Stimulated activated CD8-positive, alpha-beta memory T cell treated with anti-CD3 and anti-CD28 coated beads, Interleukin-15, amount 100 ng/mL, for 4 hours (primary cell): Measurements from ENCODE around the gene ATP13A2.
A peak's percentile ranks its signal among the peaks of the same experiment; 100 is the strongest.

Experiments used
- DNase-seq, 2 donors: peaks; one replicate each; pipeline ENCODE4 v3.0.0-alpha.2; 2020; ENCODE audit warnings: low read depth in 2 of 2

Gene ATP13A2

GRCh38 chr1:17011439-17012307 lies at the start of gene ATP13A2:
Gene ATP13A2 (minus strand): TSS chr1:17011928. CDS start chr1:17011738, 190 bp downstream.
- DNase-seq, result peak; percentile 59 to 75

- DNase-seq, result no peak
Observed at GRCh38 chr1:17061486-17061885, 49.8 kb upstream of the ATP13A2 start.

- no peak for DNase-seq
Observed at GRCh38 chr1:17060306-17060749, 48.6 kb upstream of the ATP13A2 start.

GRCh38 chr1:17059391-17060305 lies 47.9 kb upstream of the ATP13A2 start:
- DNase-seq, result no peak

GRCh38 chr1:17056551-17056950 lies 44.8 kb upstream of the ATP13A2 start:
- no peak for DNase-seq

GRCh38 chr1:17055801-17056200 lies 44.1 kb upstream of the ATP13A2 start:
- DNase-seq, result no peak

GRCh38 chr1:17053685-17054410 lies 42.1 kb upstream of the ATP13A2 start, which contains the start of gene SDHB:
Gene SDHB (minus strand): TSS chr1:17054032. CDS start chr1:17054019, 13 bp downstream.
- peak; percentile 97 to 98 for DNase-seq

- no peak for DNase-seq
Observed at GRCh38 chr1:17053086-17053684, 41.5 kb upstream of the ATP13A2 start.

- DNase-seq, result no peak
Observed at GRCh38 chr1:17052641-17053040, 40.9 kb upstream of the ATP13A2 start.

GRCh38 chr1:17052038-17052437 lies 40.3 kb upstream of the ATP13A2 start:
- DNase-seq, result no peak

- no peak for DNase-seq
Observed at GRCh38 chr1:17047924-17048323, 36.2 kb upstream of the ATP13A2 start.

- no peak for DNase-seq
Observed at GRCh38 chr1:17046334-17046657, 34.6 kb upstream of the ATP13A2 start.

GRCh38 chr1:17045634-17046333 lies 34.1 kb upstream of the ATP13A2 start:
- no peak for DNase-seq

- no peak for DNase-seq
Observed at GRCh38 chr1:17045150-17045549, 33.4 kb upstream of the ATP13A2 start.

GRCh38 chr1:17043676-17044075 lies 31.9 kb upstream of the ATP13A2 start:
- no peak for DNase-seq

- no peak for DNase-seq
Observed at GRCh38 chr1:17040135-17040534, 28.4 kb upstream of the ATP13A2 start.

GRCh38 chr1:17039522-17039921 lies 27.8 kb upstream of the ATP13A2 start:
- no peak for DNase-seq

GRCh38 chr1:17033481-17033880 lies 21.8 kb upstream of the ATP13A2 start:
- no peak for DNase-seq

- no peak for DNase-seq
Observed at GRCh38 chr1:17032741-17033140, 21.0 kb upstream of the ATP13A2 start.

GRCh38 chr1:17031436-17031835 lies 19.7 kb upstream of the ATP13A2 start:
- DNase-seq, result no peak

GRCh38 chr1:17030206-17030605 lies 18.5 kb upstream of the ATP13A2 start:
- DNase-seq, result no peak
